Neuron (in vitro differentiated cells): ENCODE results near the gene KRTAP22-1.

ENCODE experiments used
- H2AFZ ChIP-seq: one replicate; pipeline ENCODE4 v1.6.1; 2013; ENCODE audit warnings: low read depth, mild to moderate bottlenecking, inconsistent platforms, low read length, moderate library complexity
- H3K27me3 ChIP-seq: one replicate; pipeline ENCODE4 v1.6.1; 2013; ENCODE audit warnings: low read length; ENCODE audit not compliant: insufficient read depth
- H3K36me3 ChIP-seq: one replicate; pipeline ENCODE4 v1.6.1; 2013; ENCODE audit warnings: low read length; ENCODE audit not compliant: insufficient read depth
- H3K4me1 ChIP-seq: one replicate; pipeline ENCODE4 v1.6.1; 2013; ENCODE audit warnings: low read length; ENCODE audit not compliant: insufficient read depth
- H3K4me3 ChIP-seq: 2 replicates; pipeline ENCODE4 v1.5.1; 2013; ENCODE audit warnings: mild to moderate bottlenecking, low read length, moderate library complexity
- H3K9me3 ChIP-seq: one replicate; pipeline ENCODE4 v1.6.1; 2013; ENCODE audit warnings: low read length

KRTAP22-1 gene

GRCh38 chr21:30598802-30599201 is 2.1 kb upstream of the KRTAP22-1 start, which contains the start of gene KRTAP6-2:
Gene KRTAP6-2 (minus strand): TSS chr21:30598902. CDS start chr21:30598874, 28 bp downstream.
- Histone ChIP-seq H3K4me3 (no peak within 1 kb of the TSS), H3K36me3 (no peaks in the 10 kb centered on the region), H2AFZ (no peak within 1 kb of the TSS), H3K27me3 (no peaks in the 10 kb centered on the region), H3K9me3 (no peaks in the 10 kb centered on the region), H3K4me1 (no peaks in the 10 kb centered on the region)

DNA sequence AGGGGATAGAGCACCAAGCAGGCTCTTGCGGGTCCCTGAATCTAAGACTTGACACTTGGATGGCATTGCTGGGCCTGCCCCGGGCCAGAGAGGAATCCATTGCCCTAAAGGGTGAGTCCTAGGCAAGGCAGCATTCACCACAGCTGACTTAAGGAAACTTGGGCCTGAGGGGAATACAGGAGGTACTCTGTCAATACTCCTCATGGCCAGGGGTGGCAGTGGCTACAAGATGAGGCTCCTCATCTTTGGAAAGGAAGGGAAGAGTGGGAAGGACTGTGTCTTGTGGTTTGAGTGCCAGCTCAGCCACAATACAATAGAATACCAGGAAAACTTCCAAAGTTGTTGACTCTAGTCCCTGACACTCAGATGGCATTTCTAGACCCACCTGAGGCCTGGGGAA is 5.1 kb downstream of the KRTAP22-1 start:
- no peaks in the 10 kb centered on the region for H3K27me3 ChIP-seq
- no peaks in the 10 kb centered on the region for H3K4me1 ChIP-seq
- no peaks in the 10 kb centered on the region for H3K9me3 ChIP-seq
- H2AFZ ChIP-seq, result no peak overlapping the region
- H3K36me3 ChIP-seq, result no peaks in the 10 kb centered on the region
- H3K4me3 ChIP-seq, result no peak overlapping the region

GRCh38 chr21:30612132-30612531 is 11.2 kb downstream of the KRTAP22-1 start:
- H3K9me3 ChIP-seq, result no peaks in the 10 kb centered on the region
- H3K4me1 ChIP-seq, result no peaks in the 10 kb centered on the region
- H3K4me3 ChIP-seq, result no peak overlapping the region
- H3K36me3 ChIP-seq, result no peaks in the 10 kb centered on the region
- H2AFZ ChIP-seq, result no peak overlapping the region
- no peaks in the 10 kb centered on the region for H3K27me3 ChIP-seq

DNA sequence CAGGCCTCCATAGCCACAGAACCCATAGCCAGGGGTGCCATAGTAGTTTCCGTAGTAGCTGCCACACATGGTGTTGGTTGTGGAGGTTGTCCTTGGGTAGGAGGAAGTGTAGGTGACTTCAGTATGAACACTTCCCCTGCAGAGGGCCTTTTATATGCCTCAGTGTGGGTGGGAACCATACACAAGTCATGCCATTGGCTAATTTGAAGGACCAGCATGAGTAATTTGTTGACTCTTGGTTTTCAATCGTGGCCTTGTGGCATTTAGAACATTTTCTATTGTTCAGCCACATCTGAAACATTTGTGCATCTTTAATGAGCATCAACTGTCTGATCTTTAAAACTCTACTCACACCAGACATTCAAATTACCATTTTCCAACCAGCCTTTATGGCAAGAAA is 12.9 kb downstream of the KRTAP22-1 start, which contains the start of gene KRTAP6-1:
TSS of gene KRTAP6-1 (minus strand) at position 95 of the 400 bp plus-strand sequence. CDS start at position 69, 26 bp downstream.
- H3K27me3 ChIP-seq, result no peaks in the 10 kb centered on the region
- no peak within 1 kb of the TSS for H2AFZ ChIP-seq
- H3K36me3 ChIP-seq, result no peaks in the 10 kb centered on the region
- H3K4me1 ChIP-seq, result no peaks in the 10 kb centered on the region
- no peaks in the 10 kb centered on the region for H3K9me3 ChIP-seq
- no peak within 1 kb of the TSS for H3K4me3 ChIP-seq

- no peaks in the 10 kb centered on the region for H3K36me3 ChIP-seq
- no peak overlapping the region for H2AFZ ChIP-seq
- H3K27me3 ChIP-seq, result no peaks in the 10 kb centered on the region
- H3K9me3 ChIP-seq, result no peaks in the 10 kb centered on the region
- H3K4me1 ChIP-seq, result no peaks in the 10 kb centered on the region
- no peak overlapping the region for H3K4me3 ChIP-seq
Observed at GRCh38 chr21:30615199-30615598, 14.3 kb downstream of the KRTAP22-1 start.

DNA sequence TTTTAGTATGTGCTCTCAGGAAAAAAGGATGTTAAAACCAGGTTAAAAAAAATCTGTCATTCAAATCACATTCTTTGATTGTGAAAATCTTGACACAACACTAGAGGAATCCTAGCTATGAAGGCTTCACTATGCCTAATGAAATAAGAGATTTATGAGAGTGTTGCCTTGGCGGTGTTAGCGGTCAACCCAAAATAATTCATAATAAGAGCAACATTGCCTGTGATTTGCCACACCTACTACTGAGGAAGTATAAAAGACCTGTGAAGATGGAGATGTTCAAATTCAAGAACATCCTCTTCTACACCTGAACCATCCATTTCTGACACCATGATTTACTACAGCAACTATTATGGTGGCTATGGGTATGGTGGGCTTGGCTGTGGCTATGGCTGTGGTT is 15.2 kb downstream of the KRTAP22-1 start, which contains the start of gene KRTAP20-1:
TSS of gene KRTAP20-1 (plus strand) at position 301 of the 400 bp plus-strand sequence. CDS start at position 331, 30 bp downstream.
- no peaks in the 10 kb centered on the region for H3K27me3 ChIP-seq
- no peak within 1 kb of the TSS for H2AFZ ChIP-seq

GRCh38 chr21:30620080-30620479 is 19.2 kb downstream of the KRTAP22-1 start:
- no peaks in the 10 kb centered on the region for H3K36me3 ChIP-seq
- H3K27me3 ChIP-seq, result no peaks in the 10 kb centered on the region
- no peak overlapping the region for H2AFZ ChIP-seq
- H3K9me3 ChIP-seq, result no peaks in the 10 kb centered on the region
- no peaks in the 10 kb centered on the region for H3K4me1 ChIP-seq
- no peak overlapping the region for H3K4me3 ChIP-seq

More for the DNA sequence above, 15.2 kb downstream of the KRTAP22-1 start, which contains the start of gene KRTAP20-1:
- no peaks in the 10 kb centered on the region for H3K9me3 ChIP-seq
- H3K4me1 ChIP-seq, result no peaks in the 10 kb centered on the region
- no peaks in the 10 kb centered on the region for H3K36me3 ChIP-seq
- H3K4me3 ChIP-seq, result no peak within 1 kb of the TSS

DNA sequence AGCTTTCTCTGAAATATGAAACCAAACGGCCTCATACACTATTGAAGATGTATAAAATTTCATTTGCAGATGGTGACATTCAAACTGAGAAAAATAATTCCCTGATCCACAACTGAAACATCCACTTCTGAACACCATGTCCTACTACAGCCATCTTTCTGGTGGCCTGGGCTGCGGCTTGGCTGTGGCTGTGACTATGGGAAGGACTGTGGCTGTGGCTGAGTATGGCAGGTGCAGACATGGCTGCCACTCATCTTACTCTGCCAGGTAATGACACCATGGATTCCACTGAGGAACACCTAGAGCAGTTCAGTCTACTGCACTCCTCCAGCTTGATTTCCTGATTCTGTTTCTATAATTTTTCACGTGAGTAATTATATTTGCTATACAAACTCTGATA is 19.6 kb downstream of the KRTAP22-1 start, which contains the start of gene KRTAP20-4:
TSS of gene KRTAP20-4 (plus strand) at position 106 of the 400 bp plus-strand sequence.
- no peaks in the 10 kb centered on the region for H3K27me3 ChIP-seq

DNA sequence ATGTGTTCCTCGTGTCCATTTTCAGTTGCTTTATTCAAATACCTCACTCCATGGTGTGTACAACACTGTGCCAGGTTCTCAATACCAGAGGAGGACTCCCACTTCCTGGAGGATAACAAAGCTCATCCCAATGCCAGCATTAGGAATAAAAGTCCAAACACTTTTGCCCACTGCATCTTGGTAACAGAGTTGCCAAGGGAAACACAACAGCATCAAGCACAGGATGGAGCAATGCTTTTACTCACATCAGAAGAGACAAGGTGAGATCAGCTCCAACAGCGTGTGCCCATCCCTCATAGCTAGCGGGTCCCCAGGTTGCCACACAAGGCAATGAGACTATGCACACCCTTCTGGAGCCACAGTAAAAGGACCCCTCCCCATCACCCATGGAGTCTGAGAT is 22.5 kb downstream of the KRTAP22-1 start:
- no peaks in the 10 kb centered on the region for H3K4me1 ChIP-seq
- no peak overlapping the region for H3K4me3 ChIP-seq
- no peak overlapping the region for H2AFZ ChIP-seq
- no peaks in the 10 kb centered on the region for H3K27me3 ChIP-seq
- H3K9me3 ChIP-seq, result no peaks in the 10 kb centered on the region
- no peaks in the 10 kb centered on the region for H3K36me3 ChIP-seq

More for the DNA sequence above, 19.6 kb downstream of the KRTAP22-1 start, which contains the start of gene KRTAP20-4:
- no peak within 1 kb of the TSS for H3K4me3 ChIP-seq
- H2AFZ ChIP-seq, result no peak within 1 kb of the TSS
- no peaks in the 10 kb centered on the region for H3K4me1 ChIP-seq
- H3K9me3 ChIP-seq, result no peaks in the 10 kb centered on the region
- H3K36me3 ChIP-seq, result no peaks in the 10 kb centered on the region

GRCh38 chr21:30625449-30626165 is 24.7 kb downstream of the KRTAP22-1 start:
- Histone ChIP-seq H3K36me3 (no peaks in the 10 kb centered on the region), H3K27me3 (no peaks in the 10 kb centered on the region), H3K4me3 (no peak overlapping the region), H3K9me3 (no peaks in the 10 kb centered on the region), H3K4me1 (no peaks in the 10 kb centered on the region), H2AFZ (no peak overlapping the region)

DNA sequence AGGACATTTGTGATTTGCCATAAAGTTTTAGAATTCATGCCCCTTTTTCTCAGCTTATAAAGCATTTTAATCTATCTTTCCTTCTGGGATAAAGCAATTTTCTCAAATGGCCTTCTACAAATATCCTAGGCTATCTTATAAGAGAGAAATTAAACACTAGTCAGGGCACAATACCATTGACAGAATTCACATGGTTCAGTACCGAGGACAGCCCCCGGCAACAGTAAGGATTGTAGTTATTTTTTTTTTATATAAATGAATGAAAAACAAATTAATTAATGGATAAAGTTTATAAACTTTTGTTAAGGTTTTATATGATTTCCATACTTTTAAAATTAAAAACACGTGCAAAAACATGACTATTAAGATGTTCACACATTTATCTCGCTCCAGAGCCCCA is 27.2 kb downstream of the KRTAP22-1 start:
- H3K27me3 ChIP-seq, result no peaks in the 10 kb centered on the region
- H3K9me3 ChIP-seq, result no peaks in the 10 kb centered on the region
- H2AFZ ChIP-seq, result no peak overlapping the region
- H3K4me1 ChIP-seq, result no peaks in the 10 kb centered on the region
- H3K4me3 ChIP-seq, result no peak overlapping the region
- H3K36me3 ChIP-seq, result no peaks in the 10 kb centered on the region

- no peak overlapping the region for H2AFZ ChIP-seq
- H3K27me3 ChIP-seq, result no peaks in the 10 kb centered on the region
Observed at GRCh38 chr21:30629200-30629599, 28.3 kb downstream of the KRTAP22-1 start.

GRCh38 chr21:30634906-30635305 is 34.0 kb downstream of the KRTAP22-1 start, which contains the start of gene KRTAP20-2:
Gene KRTAP20-2 (plus strand): TSS chr21:30635206. CDS start chr21:30635264, 58 bp downstream.
- Histone ChIP-seq H2AFZ (no peak within 1 kb of the TSS), H3K27me3 (no peaks in the 10 kb centered on the region), H3K4me3 (no peak within 1 kb of the TSS), H3K9me3 (no peaks in the 10 kb centered on the region), H3K36me3 (no peaks in the 10 kb centered on the region), H3K4me1 (no peaks in the 10 kb centered on the region)

More at GRCh38 chr21:30629200-30629599, 28.3 kb downstream of the KRTAP22-1 start:
- Histone ChIP-seq H3K4me1 (no peaks in the 10 kb centered on the region), H3K9me3 (no peaks in the 10 kb centered on the region), H3K36me3 (no peaks in the 10 kb centered on the region), H3K4me3 (no peak overlapping the region)
